GM12878 (cell line): Measurements from ENCODE around the gene OR7A10. TPM values are rescaled to one million over a fixed set of nuclear protein-coding genes. Genes with fewer than 3 reads are reported as not detected.

Experiments
- ATAC-seq: fragments of 200-7000 bp; cut with Tn5 transposase; 3 replicates; pipeline ENCODE4 v1.9.1; 2020; ENCODE audit warnings: mild to moderate bottlenecking, moderate library complexity
- BruUV-seq: library from RNA; stranded (reverse); fragments of 400-500 nt; replicated peaks from 2 replicates; lab custom pipeline; 2021; lab: Mats Ljungman, UMichigan
- CTCF ChIA-PET: fragments of 300-600 bp; sonication (Branson Sonifier 250); formaldehyde crosslinking; extraction: SDS; loops from one replicate; lab custom pipeline; 2021; ENCODE audit warnings: inconsistent platforms; lab: Yijun Ruan, JAX
- POLR2A ChIA-PET: fragments of 350-600 bp; formaldehyde crosslinking; extraction: SDS; loops from one replicate; lab custom pipeline; 2021; ENCODE audit warnings: inconsistent platforms; lab: Charles Lee
- RAD21 ChIA-PET: fragments of 300-600 bp; sonication (Branson Sonifier 250); formaldehyde crosslinking; loops from one replicate; lab custom pipeline; 2023; ENCODE audit warnings: antibody characterized with exemption; ENCODE audit not compliant: unreplicated experiment; lab: Charles Lee
- SMC1A ChIA-PET: fragments of 300-600 bp; sonication (Branson Sonifier 250); formaldehyde crosslinking; loops from one replicate; lab custom pipeline; 2023; ENCODE audit not compliant: unreplicated experiment, uncharacterized antibody; lab: Charles Lee
- DNase-seq: peaks from one replicate; pipeline ENCODE4 v3.0.0-alpha.2; 2011; ENCODE audit warnings: low read depth, low spot score
- FAIRE-seq: peaks from 3 replicates; lab custom pipeline; 2011; peaks lifted over from hg19 to GRCh38; lab: Jason Lieb, UNC
- H2AFZ ChIP-seq: 2 replicates; pipeline ENCODE4 v1.6.0; 2011; ENCODE audit warnings: low read depth, low read length, control low read depth; ENCODE audit not compliant: control insufficient read depth
- H3K27ac ChIP-seq: 2 replicates; pipeline ENCODE4 v1.5.1; 2011; ENCODE audit warnings: control low read depth; ENCODE audit not compliant: control insufficient read depth, insufficient read depth
- H3K27me3 ChIP-seq, 2 experiments: replicated peaks in 1 of 2; 2 replicates each; pipeline versions ENCODE4 v1.6.0 to v1.6.1; 2011; ENCODE audit warnings: low read length in 1 of 2; ENCODE audit not compliant: control insufficient read depth in 2 of 2, insufficient read depth in 2 of 2
- H3K36me3 ChIP-seq, 2 experiments: 2 replicates each; pipeline ENCODE4 v1.5.1; 2011; ENCODE audit warnings: low read length in 1 of 2; ENCODE audit not compliant: control insufficient read depth in 2 of 2, insufficient read depth in 2 of 2
- H3K4me1 ChIP-seq: 2 replicates; pipeline ENCODE4 v1.6.1; 2011; ENCODE audit warnings: mild to moderate bottlenecking, low read length, moderate library complexity, mixed read lengths; ENCODE audit not compliant: control insufficient read depth, insufficient read depth
- H3K4me2 ChIP-seq: 2 replicates; pipeline ENCODE4 v1.6.0; 2011; ENCODE audit warnings: control low read depth; ENCODE audit not compliant: control insufficient read depth, insufficient read depth
- H3K4me3 ChIP-seq: fragments of 200-600 bp; sonication (generic); 2 replicates; pipeline ENCODE4 v1.5.1; 2016
- H3K79me2 ChIP-seq: 2 replicates; pipeline ENCODE4 v1.6.0; 2011; ENCODE audit warnings: low read length; ENCODE audit not compliant: control insufficient read depth, insufficient read depth
- H3K9ac ChIP-seq: 2 replicates; pipeline ENCODE4 v1.8.0; 2011; ENCODE audit warnings: low read length, control low read depth, mixed read lengths; ENCODE audit not compliant: control insufficient read depth, insufficient read depth
- H3K9me3 ChIP-seq: replicated peaks from 3 replicates; pipeline ENCODE4 v1.5.1; 2011; ENCODE audit warnings: mild to moderate bottlenecking, low read length; ENCODE audit not compliant: control insufficient read depth, insufficient read depth
- H4K20me1 ChIP-seq: 2 replicates; pipeline ENCODE4 v1.6.0; 2011; ENCODE audit not compliant: control insufficient read depth, insufficient read depth
- ATF7 ChIP-seq: fragments of 450-650 bp; IDR thresholded peaks from 2 replicates; pipeline ENCODE4 v1.6.1; 2016; ENCODE audit warnings: low read depth, mild to moderate bottlenecking
- BRCA1 ChIP-seq: IDR thresholded peaks from 2 replicates; pipeline ENCODE4 v1.6.1; 2011; ENCODE audit warnings: low read depth, low read length, improper control_type of control experiment
- CEBPZ ChIP-seq: fragments of 150-350 bp; IDR thresholded peaks from 2 replicates; pipeline ENCODE4 v1.6.1; 2016; ENCODE audit warnings: low read depth, low read length
- CHD4 ChIP-seq: fragments of 200-600 bp; sonication (generic); IDR thresholded peaks from 2 replicates; pipeline ENCODE4 v1.6.1; 2016; ENCODE audit warnings: mild to moderate bottlenecking
- HCFC1 ChIP-seq: fragments of 150-350 bp; IDR thresholded peaks from 2 replicates; pipeline ENCODE4 v1.6.1; 2014; ENCODE audit warnings: low read length
- JUNB ChIP-seq: IDR thresholded peaks from 2 replicates; pipeline ENCODE4 v1.6.1; 2016; ENCODE audit warnings: antibody characterized with exemption, mild to moderate bottlenecking
- KAT2A ChIP-seq: conservative IDR thresholded peaks from 2 replicates; pipeline ENCODE4 v1.6.1; 2011; ENCODE audit warnings: low read depth, low read length; ENCODE audit not compliant: control insufficient read depth
- MYB ChIP-seq: fragments of 150-350 bp; IDR thresholded peaks from 2 replicates; pipeline ENCODE4 v1.6.1; 2014; ENCODE audit warnings: mild to moderate bottlenecking, low read depth, low read length, borderline replicate concordance
- RAD51 ChIP-seq: fragments of 450-650 bp; IDR thresholded peaks from 2 replicates; pipeline ENCODE4 v1.6.1; 2016; ENCODE audit warnings: moderate library complexity, mild to moderate bottlenecking, inconsistent platforms
- SMC3 ChIP-seq: IDR thresholded peaks from 2 replicates; pipeline ENCODE4 v1.6.1; 2011; ENCODE audit warnings: low read length, improper control_type of control experiment, borderline replicate concordance
- TBL1XR1 ChIP-seq: IDR thresholded peaks from 2 replicates; pipeline ENCODE4 v1.6.1; 2012; ENCODE audit warnings: low read depth, low read length, improper control_type of control experiment
- TCF12 ChIP-seq: IDR thresholded peaks from 2 replicates; pipeline ENCODE4 v1.6.1; 2011; ENCODE audit warnings: low read depth, mild to moderate bottlenecking, low read length
- WRNIP1 ChIP-seq: IDR thresholded peaks from 2 replicates; pipeline ENCODE4 v1.6.1; 2011; ENCODE audit warnings: low read depth, low read length, improper control_type of control experiment, borderline replicate concordance
- ZNF622 ChIP-seq: fragments of 450-650 bp; IDR thresholded peaks from 2 replicates; pipeline ENCODE4 v1.6.1; 2017; ENCODE audit warnings: mild to moderate bottlenecking, inconsistent platforms
- WGBS: methylation state at CpG from one replicate; pipeline ENCODE4 v1.1.6; 2016; ENCODE audit warnings: low lambda C conversion rate; ENCODE audit not compliant: insufficient replicate concordance, insufficient coverage; ENCODE audit errors: missing lambda C conversion rate; 5-methylcytosine and 5-hydroxymethylcytosine counted together
- in situ Hi-C: fragments of 300-500 bp; cut with MboI; formaldehyde crosslinking; loops from 9 replicates; pipeline ENCODE4 v1.14.3; 2018; ENCODE audit warnings: mixed read lengths
- intact Hi-C: fragments of 100-400 bp; cut with micrococcal nuclease; formaldehyde crosslinking; loops from one replicate; pipeline ENCODE4 v1.14.2; 2022; ENCODE audit not compliant: unreplicated experiment
- polyA plus RNA-seq, 11 experiments: library from polyadenylated mRNA; depleted of rRNA in 4 of 11; unstranded in 6 of 11; stranded (reverse) in 5 of 11; fragments of >200 nt; fragmentation: Nextera tagmentation in 4 of 11; fragmentation: Illumina TruSeq in 1 of 11; extraction: Ambion mirVana in 4 of 11; extraction: Trizol in 1 of 11; gene quantifications; 1 replicate in 1 of 11; 2 replicates in 10 of 11; pipeline versions ENCODE4 v1.2.1 to v1.2.3, GENCODE V29; 2011 to 2016; ENCODE audit warnings: inconsistent platforms in 2 of 11, missing spikeins in 2 of 11, low read depth in 1 of 11
- total RNA-seq, 4 experiments: library from RNA; depleted of rRNA in 3 of 4; stranded (reverse); fragments of >200 nt in 3 of 4; fragmentation: Illumina TruSeq in 1 of 4; extraction: Trizol in 1 of 4; gene quantifications; 2 replicates each; pipeline versions ENCODE4 v1.2.1 to v1.2.3, GENCODE V29; 2013 to 2021
- TF ChIP-seq, protein P1 (sequence below): IDR thresholded peaks from 2 replicates; pipeline ENCODE4 v1.6.1; 2011; ENCODE audit warnings: low read depth, low read length, improper control_type of control experiment, borderline replicate concordance
- TF ChIP-seq, protein P2 (sequence below): IDR thresholded peaks from 2 replicates; pipeline ENCODE4 v1.6.1; 2011; ENCODE audit warnings: borderline replicate concordance, low read depth, mild to moderate bottlenecking, moderate library complexity, low read length; ENCODE audit not compliant: insufficient read depth, poor library complexity, severe bottlenecking
- TF ChIP-seq, protein P3 (sequence below): IDR thresholded peaks from 2 replicates; pipeline ENCODE4 v1.6.1; 2012; ENCODE audit warnings: low read length, inconsistent platforms
- TF ChIP-seq, protein P4 (sequence below): fragments of 450-650 bp; IDR thresholded peaks from 2 replicates; pipeline ENCODE4 v1.6.1; 2016; ENCODE audit warnings: mild to moderate bottlenecking

The OR7A10 gene
- total and polyA plus RNA-seq, 10 of the 15 experiments (the other 5 are each of a cell fraction or from before 2014, with no cell fraction given), result not detected

- H3K36me3 ChIP-seq, result no peaks in the 10 kb centered on the region
- H2AFZ ChIP-seq, result no peak within 1 kb of the TSS
- H3K27ac ChIP-seq, result no peak within 1 kb of the TSS
- H3K79me2 ChIP-seq, result no peaks in the 10 kb centered on the region
- no peaks in the 10 kb centered on the region for H4K20me1 ChIP-seq
- RAD21 ChIA-PET, result no interaction called here
- H3K4me2 ChIP-seq, result no peak within 1 kb of the TSS
- H3K9me3 ChIP-seq, result no peaks in the 10 kb centered on the region
- FAIRE-seq, result no peak
- WGBS, result 42% methylated on average over 1 of the region's 1 CpG
- no peaks in the 10 kb centered on the region for H3K4me1 ChIP-seq
- intact Hi-C loops, result no loop called here
- in situ Hi-C loops, result no loop called here
- SMC1A ChIA-PET, result no interaction called here
- ATAC-seq, result no peak
- CTCF ChIA-PET, result no interaction called here
- H3K4me3 ChIP-seq, result no peak within 1 kb of the TSS
- POLR2A ChIA-PET, result interaction anchor here (0.6 kb wide), 1 partner anchor 58 kb away, joined by 4 read pairs; no protein-coding TSS in a partner anchor
- H3K27me3 ChIP-seq, result no peaks in the 10 kb centered on the region; a peak in 1 of 4 replicates
- DNase-seq, result no peak
- no peak within 1 kb of the TSS for H3K9ac ChIP-seq
- BruUV-seq, result no TSS peak
- TF ChIP-seq, protein P1, sequence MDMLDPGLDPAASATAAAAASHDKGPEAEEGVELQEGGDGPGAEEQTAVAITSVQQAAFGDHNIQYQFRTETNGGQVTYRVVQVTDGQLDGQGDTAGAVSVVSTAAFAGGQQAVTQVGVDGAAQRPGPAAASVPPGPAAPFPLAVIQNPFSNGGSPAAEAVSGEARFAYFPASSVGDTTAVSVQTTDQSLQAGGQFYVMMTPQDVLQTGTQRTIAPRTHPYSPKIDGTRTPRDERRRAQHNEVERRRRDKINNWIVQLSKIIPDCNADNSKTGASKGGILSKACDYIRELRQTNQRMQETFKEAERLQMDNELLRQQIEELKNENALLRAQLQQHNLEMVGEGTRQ, result no peak
- TF ChIP-seq SMC3, result no peak
- TF ChIP-seq JUNB, result no peak
- TF ChIP-seq MYB, result no peak
- no peak for TF ChIP-seq RAD51
- TF ChIP-seq CHD4, result no peak
- TF ChIP-seq, protein P2, sequence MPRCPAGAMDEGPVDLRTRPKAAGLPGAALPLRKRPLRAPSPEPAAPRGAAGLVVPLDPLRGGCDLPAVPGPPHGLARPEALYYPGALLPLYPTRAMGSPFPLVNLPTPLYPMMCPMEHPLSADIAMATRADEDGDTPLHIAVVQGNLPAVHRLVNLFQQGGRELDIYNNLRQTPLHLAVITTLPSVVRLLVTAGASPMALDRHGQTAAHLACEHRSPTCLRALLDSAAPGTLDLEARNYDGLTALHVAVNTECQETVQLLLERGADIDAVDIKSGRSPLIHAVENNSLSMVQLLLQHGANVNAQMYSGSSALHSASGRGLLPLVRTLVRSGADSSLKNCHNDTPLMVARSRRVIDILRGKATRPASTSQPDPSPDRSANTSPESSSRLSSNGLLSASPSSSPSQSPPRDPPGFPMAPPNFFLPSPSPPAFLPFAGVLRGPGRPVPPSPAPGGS, result no peak
- TF ChIP-seq BRCA1, result no peak
- TF ChIP-seq TCF12, result no peak
- TF ChIP-seq, protein P3, sequence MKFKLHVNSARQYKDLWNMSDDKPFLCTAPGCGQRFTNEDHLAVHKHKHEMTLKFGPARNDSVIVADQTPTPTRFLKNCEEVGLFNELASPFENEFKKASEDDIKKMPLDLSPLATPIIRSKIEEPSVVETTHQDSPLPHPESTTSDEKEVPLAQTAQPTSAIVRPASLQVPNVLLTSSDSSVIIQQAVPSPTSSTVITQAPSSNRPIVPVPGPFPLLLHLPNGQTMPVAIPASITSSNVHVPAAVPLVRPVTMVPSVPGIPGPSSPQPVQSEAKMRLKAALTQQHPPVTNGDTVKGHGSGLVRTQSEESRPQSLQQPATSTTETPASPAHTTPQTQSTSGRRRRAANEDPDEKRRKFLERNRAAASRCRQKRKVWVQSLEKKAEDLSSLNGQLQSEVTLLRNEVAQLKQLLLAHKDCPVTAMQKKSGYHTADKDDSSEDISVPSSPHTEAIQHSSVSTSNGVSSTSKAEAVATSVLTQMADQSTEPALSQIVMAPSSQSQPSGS, result no peak
- TF ChIP-seq TBL1XR1, result no peak
- TF ChIP-seq HCFC1, result no peak
- no peak for TF ChIP-seq CEBPZ
- TF ChIP-seq ZNF622, result no peak
- no peak for TF ChIP-seq WRNIP1
- TF ChIP-seq KAT2A, result no peak
- TF ChIP-seq, protein P4, sequence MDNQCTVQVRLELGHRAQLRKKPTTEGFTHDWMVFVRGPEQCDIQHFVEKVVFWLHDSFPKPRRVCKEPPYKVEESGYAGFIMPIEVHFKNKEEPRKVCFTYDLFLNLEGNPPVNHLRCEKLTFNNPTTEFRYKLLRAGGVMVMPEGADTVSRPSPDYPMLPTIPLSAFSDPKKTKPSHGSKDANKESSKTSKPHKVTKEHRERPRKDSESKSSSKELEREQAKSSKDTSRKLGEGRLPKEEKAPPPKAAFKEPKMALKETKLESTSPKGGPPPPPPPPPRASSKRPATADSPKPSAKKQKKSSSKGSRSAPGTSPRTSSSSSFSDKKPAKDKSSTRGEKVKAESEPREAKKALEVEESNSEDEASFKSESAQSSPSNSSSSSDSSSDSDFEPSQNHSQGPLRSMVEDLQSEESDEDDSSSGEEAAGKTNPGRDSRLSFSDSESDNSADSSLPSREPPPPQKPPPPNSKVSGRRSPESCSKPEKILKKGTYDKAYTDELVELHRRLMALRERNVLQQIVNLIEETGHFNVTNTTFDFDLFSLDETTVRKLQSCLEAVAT, result no peak
- TF ChIP-seq ATF7, result no peak
These were observed 13.7 kb downstream of the OR7A10 start, which contains the start of the genes OR7A5 and OR7C1 for GRCh38 chr19:14835011-14835410. OR7A5 (minus strand) TSS chr19:14835185; CDS start chr19:14828241, 6,944 bp downstream. OR7C1 (minus strand) TSS chr19:14835185; CDS start chr19:14800136, 35,049 bp downstream.
